Measurements from ENCODE around the gene TOM1.
"Not testable (repeated sequence)": the region's sequence is repeated elsewhere in the genome, so short reads cannot be mapped to it uniquely, and the experiment has no call there.

Gene TOM1

DNA sequence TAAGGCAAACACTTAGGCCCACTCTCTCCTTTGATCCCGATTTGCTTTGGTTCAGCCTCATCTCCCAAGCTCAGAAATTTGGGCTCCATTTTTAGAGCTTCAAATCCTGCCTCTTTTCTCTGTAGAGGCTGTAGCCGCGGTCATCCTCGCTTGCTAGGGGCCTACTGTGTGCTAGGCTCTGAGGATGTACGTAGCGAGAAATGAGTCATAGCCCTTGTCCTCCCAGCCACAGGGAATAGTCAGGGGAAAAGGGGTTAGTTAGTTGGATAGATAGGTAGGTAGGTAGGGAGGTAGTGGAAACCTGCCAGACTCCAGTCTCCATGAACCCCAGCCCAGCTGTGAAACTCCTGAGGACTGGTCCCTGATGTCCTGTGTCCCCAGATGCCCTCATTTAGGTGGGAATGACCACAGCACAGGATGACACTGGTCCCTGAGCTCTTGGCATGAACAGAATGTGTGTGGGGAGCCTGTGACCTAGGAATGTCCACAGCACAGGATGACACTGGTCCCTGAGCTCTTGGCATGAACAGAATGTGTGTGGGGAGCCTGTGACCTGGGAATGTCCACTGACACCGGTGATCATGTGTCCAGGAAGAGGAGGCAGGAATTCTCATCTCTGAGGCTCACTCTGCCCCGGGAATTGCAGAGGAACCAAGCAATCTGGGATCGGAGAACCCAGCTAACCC, 59.8 kb downstream of the TOM1 start:
- Histone ChIP-seq H3K4me3 (no peak overlapping the region), H3K27ac (no peak overlapping the region)
- no peak for DNase-seq (ENCODE audit: low spot score)
- TF ChIP-seq, protein P1, sequence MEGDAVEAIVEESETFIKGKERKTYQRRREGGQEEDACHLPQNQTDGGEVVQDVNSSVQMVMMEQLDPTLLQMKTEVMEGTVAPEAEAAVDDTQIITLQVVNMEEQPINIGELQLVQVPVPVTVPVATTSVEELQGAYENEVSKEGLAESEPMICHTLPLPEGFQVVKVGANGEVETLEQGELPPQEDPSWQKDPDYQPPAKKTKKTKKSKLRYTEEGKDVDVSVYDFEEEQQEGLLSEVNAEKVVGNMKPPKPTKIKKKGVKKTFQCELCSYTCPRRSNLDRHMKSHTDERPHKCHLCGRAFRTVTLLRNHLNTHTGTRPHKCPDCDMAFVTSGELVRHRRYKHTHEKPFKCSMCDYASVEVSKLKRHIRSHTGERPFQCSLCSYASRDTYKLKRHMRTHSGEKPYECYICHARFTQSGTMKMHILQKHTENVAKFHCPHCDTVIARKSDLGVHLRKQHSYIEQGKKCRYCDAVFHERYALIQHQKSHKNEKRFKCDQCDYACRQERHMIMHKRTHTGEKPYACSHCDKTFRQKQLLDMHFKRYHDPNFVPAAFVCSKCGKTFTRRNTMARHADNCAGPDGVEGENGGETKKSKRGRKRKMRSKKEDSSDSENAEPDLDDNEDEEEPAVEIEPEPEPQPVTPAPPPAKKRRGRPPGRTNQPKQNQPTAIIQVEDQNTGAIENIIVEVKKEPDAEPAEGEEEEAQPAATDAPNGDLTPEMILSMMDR (IDR thresholded peaks at IDR 0.05): no peak

DNA sequence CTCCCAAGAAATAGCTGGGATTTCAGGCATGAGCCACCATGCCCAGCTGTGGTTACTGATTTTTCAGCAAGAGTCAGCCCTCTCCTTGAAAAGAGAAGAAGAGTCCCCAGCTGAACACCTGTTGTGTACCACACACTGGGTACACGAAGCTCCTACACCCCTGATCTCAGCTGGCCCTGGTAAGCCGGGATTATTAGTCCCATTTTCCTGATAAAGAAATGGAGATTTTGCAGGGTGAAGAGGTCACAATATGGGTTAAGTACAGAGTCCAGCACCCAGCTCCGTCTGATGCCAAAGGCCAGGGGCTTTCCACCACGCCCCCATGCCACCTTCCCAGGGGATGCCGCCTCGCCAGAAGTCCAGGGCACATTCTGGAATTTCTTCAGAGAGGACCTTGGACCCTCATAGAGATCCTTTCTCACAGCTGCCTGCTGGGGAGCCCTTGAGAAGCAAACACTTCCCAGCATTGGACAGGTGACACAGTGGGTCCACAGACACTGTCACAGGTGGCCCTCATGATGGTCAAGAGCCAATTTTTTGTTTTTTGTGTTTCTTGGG, 61.4 kb downstream of the TOM1 start:
- H3K4me3 ChIP-seq: no peak overlapping the region
- H3K27ac ChIP-seq: no peak overlapping the region
- DNase-seq (ENCODE audit: low spot score): no peak
- TF ChIP-seq, protein P1 (IDR thresholded peaks at IDR 0.05): no peak

DNA sequence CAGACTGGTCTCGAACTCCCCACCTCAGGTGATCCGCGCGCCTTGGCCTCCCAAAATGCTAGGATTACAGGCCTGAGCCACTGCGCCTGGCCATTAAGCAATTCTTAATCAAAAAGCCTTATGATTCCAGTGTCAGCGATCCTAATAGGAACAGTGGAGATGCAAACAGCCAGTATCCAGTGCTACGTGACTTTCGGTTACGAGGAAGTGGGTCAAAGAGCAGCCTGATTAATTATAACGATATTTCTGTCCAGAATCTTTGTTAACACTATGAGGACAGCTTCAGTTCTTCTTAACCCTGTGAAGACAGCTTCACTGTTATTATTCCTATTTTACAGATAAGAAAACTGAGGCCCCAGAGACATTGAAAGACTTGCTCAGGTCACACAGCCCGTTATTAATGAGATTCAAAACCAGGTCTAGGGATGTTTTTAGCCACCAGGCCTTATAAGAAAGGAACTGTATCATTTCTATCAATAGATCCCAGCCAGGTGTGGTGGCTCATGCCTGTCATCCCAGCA, 63.9 kb downstream of the TOM1 start:
- no peak overlapping the region for H3K4me3 ChIP-seq
- no peak for DNase-seq (ENCODE audit: low spot score)
- TF ChIP-seq, protein P1 (IDR thresholded peaks at IDR 0.05): no peak
- H3K27ac ChIP-seq: no peak overlapping the region

DNA sequence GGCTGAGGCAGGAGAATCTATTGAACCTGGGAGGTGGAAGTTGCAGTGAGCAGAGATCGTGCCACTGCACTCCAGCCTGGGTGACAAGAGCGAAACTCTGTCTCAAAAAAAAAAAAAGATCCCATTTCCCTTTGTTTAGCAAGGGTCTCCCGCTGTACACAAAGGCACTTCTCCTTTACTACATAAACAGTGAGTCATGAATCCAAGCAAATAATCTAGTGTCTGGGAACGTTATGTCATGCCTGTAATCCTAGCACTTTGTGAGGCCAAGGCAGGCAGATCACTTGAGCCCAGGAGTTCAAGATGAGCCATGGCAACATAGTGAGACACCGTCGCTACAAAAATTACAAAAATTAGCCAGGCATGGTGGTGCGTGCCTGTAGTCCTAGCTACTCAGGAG, 64.5 kb downstream of the TOM1 start:
- not testable (repeated sequence) for DNase-seq (ENCODE audit: low spot score); H3K4me3 ChIP-seq
- peak overlapping the region in 1 of 2 donors; percentile 27 for H3K27ac ChIP-seq

DNA sequence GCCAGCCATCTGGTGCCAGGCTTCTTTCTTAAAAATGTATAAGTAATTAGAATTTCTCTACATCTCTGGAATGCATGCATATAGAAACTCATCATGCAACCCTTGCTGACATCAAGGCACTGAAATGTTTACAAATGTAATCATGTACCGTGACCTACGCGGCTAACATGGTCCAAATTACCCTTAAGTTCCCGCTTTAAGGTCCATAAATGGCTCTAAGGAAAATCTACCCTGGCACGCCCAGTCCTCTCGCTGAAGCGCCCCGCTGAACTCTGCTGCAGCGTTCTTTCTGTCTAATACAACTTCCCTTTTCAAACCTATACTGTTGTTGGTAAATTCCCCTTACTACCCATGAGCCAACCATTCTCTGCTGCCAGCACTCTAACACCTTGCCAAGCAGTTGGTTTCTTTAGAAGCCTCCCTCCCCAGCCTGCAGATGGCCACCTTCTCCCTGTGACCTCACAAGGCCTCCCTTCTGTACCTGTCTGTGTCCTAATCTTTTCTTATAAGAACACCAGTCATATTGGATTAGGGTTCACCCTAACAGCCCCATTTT, 67.7 kb downstream of the TOM1 start:
- no peak for DNase-seq (ENCODE audit: low spot score)
- Histone ChIP-seq H3K27ac (no peak overlapping the region), H3K4me3 (no peak overlapping the region)
- TF ChIP-seq, protein P1 (IDR thresholded peaks at IDR 0.05): no peak

DNA sequence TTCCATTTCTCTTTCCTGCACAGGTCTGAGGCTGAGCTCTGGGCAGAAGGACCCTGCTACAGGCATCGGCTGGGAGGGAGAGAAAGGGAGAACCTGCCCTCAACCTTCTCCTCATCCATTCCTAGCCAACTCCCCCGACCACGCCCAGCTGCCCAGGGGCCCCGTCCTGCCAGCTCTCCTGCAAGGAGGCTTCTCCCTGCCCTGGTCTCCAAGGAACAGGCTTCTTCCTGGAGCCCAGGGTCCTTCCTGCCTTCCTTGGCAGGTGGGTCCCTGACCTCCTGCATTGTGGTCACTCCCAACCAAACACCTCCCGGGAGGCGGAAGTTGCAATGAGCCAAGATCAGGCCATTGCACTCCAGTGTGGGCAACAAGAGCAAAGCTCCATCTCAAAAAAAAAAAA, 68.7 kb downstream of the TOM1 start:
- Histone ChIP-seq H3K27ac (no peak overlapping the region), H3K4me3 (no peak overlapping the region)
- TF ChIP-seq, protein P1 (IDR thresholded peaks at IDR 0.05): no peak
- DNase-seq (ENCODE audit: low spot score): no peak

DNA sequence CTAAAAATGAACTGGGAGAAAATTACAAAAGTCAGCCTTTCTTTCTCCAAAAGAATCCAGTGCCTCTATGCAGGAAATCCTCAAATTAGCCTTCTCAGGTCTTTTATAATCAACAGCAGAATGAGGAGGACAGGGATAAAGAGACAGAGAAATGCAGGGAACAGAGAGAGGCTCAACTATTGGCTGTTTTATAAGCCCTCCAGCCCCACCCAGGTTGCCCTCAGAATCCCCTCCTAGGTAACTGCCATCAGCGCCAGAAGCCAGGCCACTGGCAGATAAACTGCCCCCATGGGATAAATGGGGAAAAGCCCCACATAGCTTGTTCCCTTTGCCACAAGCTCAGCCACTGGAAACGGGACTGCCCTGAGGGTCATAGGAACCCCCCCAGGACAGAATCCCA, 70.3 kb downstream of the TOM1 start:
- no peak overlapping the region for H3K4me3 ChIP-seq
- no peak overlapping the region for H3K27ac ChIP-seq
- TF ChIP-seq, protein P1 (IDR thresholded peaks at IDR 0.05): no peak
- DNase-seq (ENCODE audit: low spot score): no peak

Data from coronary artery (tissue), 2 donors.